Stimulated activated CD4-positive, alpha-beta T cell treated with anti-CD3 and anti-CD28 coated beads, Interleukin-1b, Interleukin-23, amount 100 ng/mL, for 1 hour (primary cell): ENCODE data around the gene ATF2.
"Not testable (repeated sequence)": the region's sequence is repeated elsewhere in the genome, so short reads cannot be mapped to it uniquely, and the experiment has no call there.

ENCODE experiments used
- DNase-seq, 2 donors: peaks; one replicate each; pipeline ENCODE4 v3.0.0-alpha.2; 2020; ENCODE audit warnings: low read depth in 2 of 2

Gene ATF2

DNA sequence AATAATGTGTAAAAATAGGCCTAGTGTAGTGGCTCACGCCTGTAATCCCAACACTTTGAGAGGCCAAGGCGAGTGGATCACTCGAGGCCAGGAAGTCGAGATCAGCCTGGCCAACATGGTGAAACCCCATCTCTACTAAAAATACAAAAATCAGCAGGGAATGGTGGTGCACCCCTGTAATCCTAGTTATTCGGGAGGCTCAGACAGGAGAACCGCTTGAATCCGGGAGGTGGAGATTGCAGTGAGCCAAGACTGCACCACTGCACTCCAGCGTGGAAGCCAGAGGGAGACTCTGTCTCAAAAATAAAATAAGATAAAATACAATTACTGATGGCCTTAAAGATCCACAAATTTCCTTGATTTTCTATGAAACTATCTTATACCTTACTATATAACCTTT, 3.8 kb downstream of the ATF2 start:
- no peak for DNase-seq

DNA sequence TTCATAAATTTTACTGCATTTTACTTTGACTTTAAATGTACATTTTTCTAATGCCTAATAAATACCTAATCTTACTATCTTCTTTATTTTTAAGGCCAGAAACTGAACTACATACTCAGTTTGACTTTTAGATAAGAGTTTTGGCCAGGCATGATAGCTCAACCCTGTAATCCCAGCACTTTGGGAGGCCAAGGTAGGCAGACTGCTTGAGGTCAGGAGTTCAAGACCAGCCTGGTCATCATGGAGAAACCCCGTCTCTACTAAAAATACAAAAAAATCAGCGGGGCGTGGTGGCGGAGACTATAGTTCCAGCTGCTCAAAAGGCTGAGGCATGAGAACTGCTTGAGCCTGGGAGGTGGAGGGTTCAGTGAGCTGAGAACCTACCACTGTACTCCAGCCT, 9.1 kb downstream of the ATF2 start:
- DNase-seq: no peak

DNA sequence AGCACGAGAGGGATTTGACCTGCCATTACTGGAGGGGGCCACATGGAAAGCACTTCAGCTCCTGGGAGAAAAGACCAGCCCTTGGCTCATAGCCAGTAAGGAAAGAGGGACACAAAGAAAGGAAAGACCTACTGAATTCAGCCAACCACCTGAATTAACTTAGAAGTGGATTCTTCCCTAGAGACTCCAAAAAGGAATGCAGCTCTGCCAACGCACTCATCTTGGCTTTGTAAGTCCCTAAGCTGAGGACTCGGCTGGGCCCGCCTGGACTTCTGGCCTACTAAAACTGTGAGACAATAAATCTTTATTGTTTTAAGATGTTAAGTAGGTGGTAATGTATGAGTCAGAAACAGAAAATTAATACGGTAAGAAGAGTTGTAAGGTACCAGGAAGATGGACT, 11.5 kb downstream of the ATF2 start:
- DNase-seq: no peak

DNA sequence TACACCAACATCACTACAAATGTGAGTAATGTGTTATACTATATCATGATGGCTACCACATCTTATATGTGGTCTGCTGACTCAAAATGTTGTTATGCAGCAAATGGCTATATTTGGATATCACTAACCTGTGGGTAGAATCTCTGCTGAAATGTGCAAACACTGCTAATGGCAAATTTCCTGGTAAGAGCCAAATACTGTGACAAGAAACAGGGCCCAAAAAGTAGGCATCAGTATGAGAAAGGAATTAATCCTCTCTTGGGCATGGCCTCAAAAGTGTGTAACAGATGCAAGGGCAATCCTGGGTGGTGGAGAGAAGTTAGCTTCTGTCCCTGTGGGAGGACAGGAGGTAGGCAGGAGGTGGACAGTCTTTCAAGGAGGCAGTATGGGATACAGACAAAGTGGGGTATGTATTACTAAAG, 13.3 kb downstream of the ATF2 start:
- no peak for DNase-seq

DNA sequence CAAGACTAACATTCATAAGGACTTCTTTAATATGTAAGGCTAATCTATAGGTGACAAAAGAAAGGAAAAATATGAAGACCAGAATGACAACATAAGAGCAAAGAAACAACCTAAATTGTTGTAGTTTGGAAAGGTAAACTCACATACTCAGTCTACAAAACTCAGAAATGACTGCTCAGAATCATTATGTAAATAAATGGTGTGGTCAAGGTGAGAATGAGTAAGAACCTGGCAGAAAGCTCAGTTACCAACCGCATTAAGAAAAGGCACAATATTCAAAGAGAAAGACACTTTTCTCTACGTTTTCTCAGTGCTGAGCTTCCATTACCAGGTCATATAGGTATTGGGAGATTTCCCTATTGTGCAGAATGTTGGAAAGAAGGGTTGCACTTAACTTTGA, 15.8 kb downstream of the ATF2 start:
- no peak for DNase-seq

DNA sequence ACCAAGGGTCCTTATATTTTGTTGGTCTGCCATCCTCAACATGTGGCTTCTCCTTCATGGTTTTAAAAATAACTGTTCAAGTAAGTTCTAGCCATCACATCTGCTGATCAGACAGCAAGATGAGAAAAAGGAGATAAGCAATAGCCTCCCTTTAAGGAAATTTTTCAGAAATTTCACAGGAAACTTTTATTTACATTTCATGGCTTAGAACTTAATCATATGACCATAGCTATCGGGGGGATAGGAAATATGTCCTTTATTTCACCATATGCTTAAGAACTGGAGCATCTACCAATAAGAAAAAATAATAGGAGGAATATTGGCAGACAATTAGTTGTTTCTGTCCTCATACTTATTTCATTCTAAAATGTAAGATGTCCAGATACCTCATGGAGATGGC, 16.2 kb downstream of the ATF2 start:
- no peak for DNase-seq

DNA sequence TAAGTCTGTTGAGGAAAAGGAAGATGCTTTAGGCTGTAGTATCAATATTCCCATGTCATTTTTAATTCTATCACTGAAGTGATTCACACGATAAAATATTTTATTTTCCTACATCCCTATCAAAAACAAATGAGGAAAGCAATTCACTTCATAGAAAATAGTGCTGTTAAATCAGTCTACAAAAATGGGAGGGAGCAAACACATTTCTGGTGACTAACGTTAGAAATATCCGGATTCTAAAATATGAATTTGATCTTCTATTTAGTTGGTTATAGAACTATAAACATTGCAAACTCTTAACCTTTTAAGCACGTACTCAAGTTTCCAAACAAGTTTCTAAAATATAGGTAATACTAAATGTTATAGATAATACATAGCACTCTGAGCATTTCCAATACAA, 20.8 kb downstream of the ATF2 start:
- no peak for DNase-seq

DNA sequence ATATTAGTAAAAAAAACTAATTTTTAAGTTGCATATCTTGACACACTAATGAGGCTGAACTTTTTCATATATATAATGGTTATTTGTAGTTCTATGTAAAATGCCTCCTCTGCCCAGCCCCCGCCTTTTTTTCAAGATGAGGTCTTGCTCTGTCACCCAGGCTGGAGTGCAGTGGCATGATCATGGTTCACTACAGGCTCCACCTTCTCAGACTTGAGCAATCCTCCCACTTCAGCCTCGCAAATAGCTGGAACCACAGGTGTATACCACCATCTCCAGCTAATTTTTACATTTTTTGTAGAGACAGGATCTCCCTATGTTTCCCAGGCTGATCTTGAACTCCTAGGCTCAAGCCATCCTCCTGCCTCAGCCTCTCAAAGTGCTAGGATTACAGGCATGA, 24.3 kb downstream of the ATF2 start:
- DNase-seq: no peak

DNA sequence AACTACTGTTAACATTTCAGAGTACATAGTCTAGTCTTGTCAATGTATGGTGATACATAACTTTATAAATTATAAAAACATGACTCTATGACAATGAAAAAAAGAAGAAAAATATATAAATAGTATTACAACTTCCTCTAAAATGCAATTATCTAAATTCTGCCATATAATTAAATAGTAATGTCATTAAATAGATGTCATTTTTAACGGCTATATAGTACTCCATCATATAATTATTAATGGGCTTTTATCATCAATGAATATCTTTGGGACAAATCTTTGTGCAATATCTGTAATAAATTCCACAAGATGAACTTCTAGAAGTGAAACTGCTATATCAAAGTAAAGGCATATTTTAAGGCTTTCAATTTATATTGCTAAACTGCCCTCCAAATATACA, 24.8 kb downstream of the ATF2 start:
- DNase-seq: no peak

DNA sequence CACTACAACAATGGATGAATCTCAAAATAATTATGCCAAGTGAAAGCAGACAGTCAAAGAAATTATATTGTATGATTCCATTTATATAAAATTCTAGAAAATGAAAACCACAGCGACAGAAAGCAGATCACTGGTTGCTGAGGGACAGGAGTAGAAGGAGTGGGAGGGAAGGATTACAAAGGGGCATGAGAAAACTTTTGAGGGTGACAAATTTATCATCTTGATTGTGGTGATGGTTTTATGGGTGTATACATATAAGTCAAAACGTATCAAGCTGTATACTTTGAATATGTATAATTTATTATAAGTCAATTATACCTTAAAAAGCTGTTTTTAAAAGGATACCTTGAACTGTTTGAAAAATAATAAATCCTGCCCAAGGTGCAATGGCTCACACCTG, 27.7 kb downstream of the ATF2 start:
- no peak for DNase-seq

DNA sequence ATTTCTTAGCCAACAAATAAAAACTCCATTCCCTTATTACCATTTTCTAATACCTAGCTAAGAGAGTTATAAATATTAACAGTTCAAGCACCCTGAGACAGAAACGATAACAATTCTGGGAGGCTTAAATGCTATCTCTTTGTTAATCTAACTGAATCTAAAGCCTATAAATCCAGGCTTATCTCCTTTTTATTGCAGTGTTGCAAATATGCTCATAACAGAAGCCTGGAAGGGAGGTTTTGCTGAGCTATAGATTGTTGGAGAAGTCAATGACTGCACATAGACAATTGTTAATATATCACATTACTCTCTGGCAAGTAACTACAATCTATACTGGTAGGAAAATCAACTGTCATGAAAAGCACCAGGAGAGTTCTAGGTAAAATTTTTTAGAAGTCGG, 30.2 kb downstream of the ATF2 start:
- no peak for DNase-seq

DNA sequence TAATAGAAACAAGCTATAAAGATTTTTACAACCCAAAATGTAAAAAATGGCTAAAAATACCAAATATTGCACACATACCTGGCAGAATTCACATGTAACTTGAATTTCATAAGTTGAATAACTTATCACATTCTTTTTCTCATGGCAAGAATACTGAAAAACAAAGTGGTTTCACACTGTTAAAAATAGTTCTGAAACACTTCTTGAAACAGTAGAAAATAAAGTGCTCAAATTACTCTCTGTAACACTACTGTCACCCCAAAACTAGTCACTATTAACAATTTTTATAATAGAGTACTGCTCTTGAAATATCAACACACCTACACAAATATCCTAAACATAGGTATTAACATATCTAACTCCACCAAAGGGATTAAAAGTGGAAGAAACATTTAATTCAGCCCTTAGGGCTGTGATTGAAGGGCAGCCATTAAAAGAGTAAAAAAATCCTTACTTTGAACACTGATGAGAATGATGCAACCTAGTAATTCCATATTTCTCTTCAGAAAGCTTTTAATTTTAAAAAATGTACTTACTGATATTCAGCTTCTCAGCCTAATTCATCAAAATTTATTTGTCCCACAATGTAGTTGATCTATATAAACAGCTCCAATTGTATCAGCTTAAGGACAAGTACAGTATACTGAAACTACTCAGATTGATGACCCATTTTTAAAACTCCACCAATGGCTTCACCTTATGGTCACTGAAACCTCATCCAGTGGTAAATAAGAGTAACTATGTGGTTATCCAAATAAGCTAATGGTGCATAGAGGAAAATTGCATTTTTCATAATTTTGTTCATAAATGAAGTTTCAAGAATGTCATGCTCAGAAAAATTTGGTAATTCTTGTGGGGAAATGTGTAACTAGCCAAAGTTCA, 31.4 kb downstream of the ATF2 start:
- DNase-seq: no peak

DNA sequence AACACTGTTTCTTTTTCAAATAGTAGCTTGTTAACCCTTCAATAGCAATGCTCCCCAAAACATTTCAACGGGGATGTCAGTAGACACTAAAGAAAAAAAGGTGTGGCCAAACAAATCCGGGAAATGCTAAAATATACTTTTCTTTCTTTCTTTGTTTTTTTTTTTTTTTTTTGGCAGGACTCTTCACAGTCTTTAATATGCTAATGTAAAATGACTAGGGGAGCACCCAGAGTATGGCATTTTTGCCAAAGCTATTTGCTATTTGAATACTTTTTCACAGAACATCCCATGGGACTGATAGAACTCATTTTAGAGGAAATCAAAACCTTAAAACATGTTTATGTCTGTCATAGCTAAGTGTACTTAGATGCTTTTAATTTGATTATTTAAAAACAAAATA, 32.1 kb downstream of the ATF2 start:
- no peak for DNase-seq

DNA sequence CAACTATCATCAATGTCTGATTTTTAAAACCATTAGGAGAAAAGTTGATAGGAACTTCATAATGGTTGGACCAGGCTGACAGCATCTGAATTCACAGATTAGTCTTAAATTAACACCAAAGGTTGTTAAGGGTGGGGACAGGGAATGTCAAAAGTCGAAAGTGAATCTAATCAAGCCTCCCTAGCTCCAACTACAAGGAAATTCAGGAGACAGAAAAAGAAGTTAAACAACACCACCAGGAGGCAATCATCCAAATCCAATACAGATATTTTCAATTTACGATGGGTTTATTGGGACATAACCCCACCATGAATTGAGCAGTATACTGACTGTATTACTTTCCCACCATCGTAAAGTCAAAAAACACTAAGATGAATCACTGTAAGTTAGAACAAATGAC, 32.8 kb downstream of the ATF2 start:
- no peak for DNase-seq

DNA sequence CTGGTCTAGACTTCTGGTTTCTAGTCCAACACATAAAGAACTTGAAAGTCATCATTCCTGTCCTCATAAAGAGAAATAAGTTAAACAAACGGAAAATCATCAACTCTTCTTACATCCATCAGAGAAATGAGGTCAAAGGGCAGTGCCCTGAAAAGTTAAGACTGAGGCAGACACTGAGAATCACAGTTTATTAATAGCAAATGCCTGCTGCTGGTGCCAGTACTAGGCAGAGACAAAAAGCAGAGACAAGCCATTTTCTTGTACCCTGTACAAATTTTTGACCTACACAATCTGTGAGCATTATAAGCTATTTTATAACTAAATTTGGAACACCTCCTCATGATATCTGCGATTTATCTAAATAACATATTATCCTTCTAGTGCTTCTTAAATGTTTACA, 36.8 kb downstream of the ATF2 start:
- no peak for DNase-seq

DNA sequence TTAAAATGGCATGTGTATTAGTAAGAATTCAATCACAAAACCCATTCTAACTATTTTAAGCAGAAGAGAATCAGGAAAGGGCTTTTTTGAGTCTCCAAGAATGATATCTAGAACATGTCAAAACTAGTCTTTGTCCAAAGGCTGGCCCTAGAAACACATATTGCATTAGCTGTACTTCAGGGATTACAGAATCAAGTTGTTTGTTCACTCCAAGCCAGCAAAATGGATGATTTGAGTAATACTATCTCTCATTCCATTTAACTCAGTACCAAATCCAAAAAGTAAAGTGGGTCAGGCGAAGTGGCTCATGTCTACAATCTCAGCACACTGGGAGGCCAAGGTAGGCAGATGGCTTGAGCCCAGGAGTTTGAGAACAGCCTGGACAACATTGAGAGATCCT, 41.3 kb downstream of the ATF2 start:
- DNase-seq: no peak

DNA sequence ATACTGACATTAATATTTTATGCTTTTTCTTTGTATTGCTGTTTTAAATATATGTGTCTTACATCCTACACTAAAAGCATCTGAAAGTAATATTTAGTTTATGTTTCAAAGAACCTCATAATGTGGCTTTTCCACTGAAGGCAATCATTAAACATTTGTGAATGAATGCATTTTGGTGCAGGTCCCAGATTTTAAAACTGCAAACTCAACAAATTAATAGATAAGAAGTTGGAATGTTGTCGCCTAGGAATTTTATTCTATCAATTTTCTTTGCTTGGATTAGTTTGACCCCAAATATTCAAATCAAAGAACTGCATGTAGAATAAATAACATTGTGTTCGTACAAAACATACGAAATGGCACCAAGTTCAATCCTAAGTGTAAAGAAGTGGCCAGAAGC, 44.7 kb downstream of the ATF2 start:
- no peak for DNase-seq

DNA sequence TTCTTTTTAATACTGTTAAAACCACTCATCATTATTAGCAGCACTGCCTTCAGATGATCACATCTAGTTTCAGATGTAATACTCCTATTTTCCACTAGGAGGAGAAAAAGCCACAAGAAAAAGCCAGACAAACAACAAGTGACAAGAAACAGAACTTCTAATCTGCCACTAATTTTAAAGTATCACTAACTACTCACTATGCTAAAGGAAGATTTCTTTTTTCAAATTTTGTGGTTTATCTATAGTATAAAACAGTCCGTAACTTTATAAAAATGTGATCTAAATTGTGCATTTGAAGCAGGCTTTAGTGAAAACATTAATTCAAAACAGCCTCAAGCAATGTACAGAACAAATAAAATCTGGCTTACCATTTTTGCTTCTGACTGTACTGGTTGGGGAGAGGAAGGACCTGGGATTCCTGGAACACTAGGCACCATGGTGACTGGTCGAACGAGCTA, 56.8 kb downstream of the ATF2 start:
- DNase-seq: no peak

DNA sequence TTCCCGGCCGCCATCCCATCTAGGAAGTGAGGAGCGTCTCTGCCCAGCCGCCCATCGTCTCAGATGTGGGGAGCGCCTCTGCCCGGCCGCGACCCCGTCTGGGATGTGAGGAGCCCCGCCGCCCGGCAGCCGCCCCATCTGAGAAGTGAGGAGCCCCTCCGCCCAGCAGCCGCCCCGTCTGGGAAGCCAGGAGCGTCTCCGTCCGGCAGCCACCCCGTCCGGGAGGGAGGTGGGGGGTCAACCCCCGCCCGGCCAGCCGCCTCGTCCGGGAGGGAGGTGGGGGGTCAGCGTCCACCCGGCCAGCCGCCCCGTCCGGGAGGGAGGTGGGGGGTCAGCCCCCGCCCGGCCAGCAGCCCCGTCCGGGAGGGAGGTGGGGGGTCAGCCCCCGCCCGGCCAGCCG, 59.9 kb downstream of the ATF2 start:
- not testable (repeated sequence) for DNase-seq

DNA sequence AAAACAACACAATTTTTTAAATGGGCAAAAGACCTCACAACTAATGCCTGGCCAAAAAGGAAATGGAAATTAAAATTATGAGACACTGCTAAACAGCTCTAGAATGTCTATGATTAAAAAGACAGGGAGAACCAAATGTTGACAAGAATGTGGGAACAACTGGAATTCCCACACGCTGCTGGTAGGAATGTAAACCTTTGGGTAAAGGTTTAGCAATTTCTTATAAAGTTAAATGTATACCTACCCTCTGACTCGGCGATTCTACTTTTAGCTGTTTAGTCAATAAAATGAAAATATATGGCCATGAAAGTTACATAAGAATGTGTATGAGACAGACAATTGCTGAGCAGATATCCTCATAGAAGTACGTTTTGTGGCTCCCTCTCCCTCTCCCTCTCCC, 60.9 kb downstream of the ATF2 start:
- DNase-seq: no peak

DNA sequence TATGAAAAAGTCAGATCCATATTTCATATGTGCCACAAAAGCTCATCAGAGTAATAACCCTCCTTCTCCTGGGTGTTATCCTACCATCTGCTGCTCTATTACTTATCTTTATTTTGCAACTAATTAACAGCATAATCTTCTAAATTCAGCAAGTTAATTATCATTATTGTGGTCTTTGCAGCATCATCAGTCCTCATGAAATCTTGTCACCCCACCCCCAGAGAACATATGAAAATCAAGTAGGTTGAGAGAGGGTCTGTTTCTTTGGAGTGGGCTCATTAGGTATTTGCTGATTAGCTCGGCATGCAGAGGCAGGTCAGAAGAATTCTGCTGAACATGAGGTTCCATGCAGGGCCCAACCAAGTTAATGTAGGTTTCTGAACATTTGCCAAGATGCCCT, 64.8 kb downstream of the ATF2 start:
- DNase-seq: no peak

DNA sequence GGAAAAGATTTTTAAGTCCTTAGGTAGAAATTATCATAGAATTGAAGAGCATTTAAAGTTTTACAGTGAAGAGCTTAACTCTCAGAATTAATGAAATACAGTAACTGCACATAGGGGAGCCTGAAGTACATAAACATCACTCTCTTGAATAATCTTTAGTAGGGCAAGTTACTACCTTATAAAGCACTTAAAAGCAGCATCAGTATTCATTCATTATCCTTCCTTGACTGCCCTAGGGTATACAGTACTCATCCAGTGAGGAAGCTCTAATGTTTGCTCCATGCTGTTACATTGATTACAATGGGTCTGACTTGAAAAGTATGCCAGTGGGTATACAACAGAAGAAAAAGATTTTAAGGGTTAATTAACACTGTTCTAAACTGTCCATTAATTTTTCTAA, 66.5 kb downstream of the ATF2 start:
- no peak for DNase-seq

DNA sequence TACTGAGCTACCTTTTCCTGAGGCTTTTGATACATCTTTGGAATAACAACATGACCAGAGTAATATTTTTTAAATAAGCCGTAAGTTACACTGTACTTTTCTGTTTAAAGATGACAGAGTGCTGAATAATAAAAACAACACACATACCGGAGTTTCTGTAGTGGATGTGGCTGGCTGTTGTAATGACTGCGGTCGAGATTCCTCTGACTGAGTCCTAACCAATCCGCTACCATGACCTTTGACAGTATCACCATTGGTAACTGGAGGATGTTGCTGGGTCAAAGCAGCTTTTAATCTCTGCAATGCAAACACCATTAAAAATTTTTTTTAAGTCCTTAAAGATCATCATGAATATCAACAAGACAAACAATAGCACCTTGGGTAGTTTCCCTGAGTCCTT, 70.7 kb downstream of the ATF2 start:
- no peak for DNase-seq

DNA sequence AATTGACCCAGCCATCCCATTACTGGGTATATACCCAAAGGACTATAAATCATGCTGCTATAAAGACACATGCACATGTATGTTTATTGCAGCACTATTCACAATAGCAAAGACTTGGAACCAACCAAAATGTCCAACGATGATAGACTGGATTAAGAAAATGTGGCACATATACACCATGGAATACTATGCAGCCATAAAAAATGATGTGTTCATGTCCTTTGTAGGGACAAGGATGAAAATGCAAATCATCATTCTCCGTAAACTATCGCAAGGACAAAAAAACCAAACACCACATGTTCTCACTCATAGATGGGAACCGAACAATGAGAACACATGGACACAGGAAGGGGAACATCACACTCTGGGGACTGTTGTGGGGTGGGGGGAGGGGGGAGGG, 83.9 kb downstream of the ATF2 start:
- DNase-seq: not testable (repeated sequence)
